Trophoblast cell (in vitro differentiated cells and primary cell): ENCODE data around the gene SHROOM3.

Experiments used
- DNase-seq, 2 donors: peaks; one replicate each; pipeline ENCODE4 v3.0.0-alpha.2; 2016
- H2AFZ ChIP-seq: 2 replicates; pipeline ENCODE4 v1.6.1; 2013; ENCODE audit warnings: low read length, moderate library complexity, mild to moderate bottlenecking; ENCODE audit not compliant: insufficient read depth, poor library complexity
- H2AK5ac ChIP-seq: 2 replicates; pipeline ENCODE4 v1.6.1; 2013; ENCODE audit warnings: mild to moderate bottlenecking, low read length
- H2BK120ac ChIP-seq: 2 replicates; pipeline ENCODE4 v1.6.1; 2013; ENCODE audit warnings: low read length, mild to moderate bottlenecking, moderate library complexity; ENCODE audit not compliant: insufficient read depth, poor library complexity
- H2BK12ac ChIP-seq: 2 replicates; pipeline ENCODE4 v1.6.1; 2013; ENCODE audit warnings: mild to moderate bottlenecking, low read length, moderate library complexity
- H2BK5ac ChIP-seq: 2 replicates; pipeline ENCODE4 v1.6.1; 2013; ENCODE audit warnings: low read length, low read depth, moderate library complexity, mild to moderate bottlenecking; ENCODE audit not compliant: poor library complexity
- H3K14ac ChIP-seq: 2 replicates; pipeline ENCODE4 v1.6.1; 2013; ENCODE audit warnings: mild to moderate bottlenecking, low read length
- H3K18ac ChIP-seq: 2 replicates; pipeline ENCODE4 v1.6.1; 2013; ENCODE audit warnings: mild to moderate bottlenecking, low read length
- H3K23ac ChIP-seq: 2 replicates; pipeline ENCODE4 v1.6.1; 2013; ENCODE audit warnings: low read length
- H3K27ac ChIP-seq: 2 replicates; pipeline ENCODE4 v1.5.1; 2013; ENCODE audit warnings: low read depth, mild to moderate bottlenecking, inconsistent platforms, low read length, moderate library complexity
- H3K27me3 ChIP-seq: 2 replicates; pipeline ENCODE4 v1.6.1; 2013; ENCODE audit warnings: inconsistent platforms, mild to moderate bottlenecking, low read length, moderate library complexity; ENCODE audit not compliant: insufficient read depth
- H3K36me3 ChIP-seq, 2 experiments: 1 replicate in 1 of 2; 2 replicates in 1 of 2; pipeline ENCODE4 v1.6.1; 2013; ENCODE audit warnings: low read length in 2 of 2, mild to moderate bottlenecking in 2 of 2, moderate library complexity in 1 of 2; ENCODE audit not compliant: insufficient read depth in 2 of 2, control insufficient read depth in 1 of 2
- H3K4ac ChIP-seq: 2 replicates; pipeline ENCODE4 v1.6.1; 2013; ENCODE audit warnings: low read depth, mild to moderate bottlenecking, low read length, moderate library complexity
- H3K4me1 ChIP-seq, 2 experiments: 1 replicate in 1 of 2; 2 replicates in 1 of 2; pipeline ENCODE4 v1.6.1; 2013; ENCODE audit warnings: low read length in 2 of 2, mild to moderate bottlenecking in 2 of 2, moderate library complexity in 1 of 2; ENCODE audit not compliant: insufficient read depth in 2 of 2, control insufficient read depth in 1 of 2
- H3K4me2 ChIP-seq: 2 replicates; pipeline ENCODE4 v1.6.1; 2013; ENCODE audit warnings: inconsistent platforms, mild to moderate bottlenecking, low read length, moderate library complexity
- H3K4me3 ChIP-seq: 2 replicates; pipeline ENCODE4 v1.5.1; 2013; ENCODE audit warnings: mild to moderate bottlenecking, low read depth, low read length, inconsistent platforms
- H3K79me1 ChIP-seq: one replicate; pipeline ENCODE4 v1.6.1; 2013; ENCODE audit warnings: low read length
- H3K79me2 ChIP-seq: 2 replicates; pipeline ENCODE4 v1.6.1; 2013; ENCODE audit warnings: low read length, mild to moderate bottlenecking; ENCODE audit not compliant: control insufficient read depth, insufficient read depth, poor library complexity
- H3K9ac ChIP-seq: 2 replicates; pipeline ENCODE4 v1.6.1; 2013; ENCODE audit warnings: mild to moderate bottlenecking, low read length
- H3K9me3 ChIP-seq: 2 replicates; pipeline ENCODE4 v1.6.1; 2013; ENCODE audit warnings: low read depth, mild to moderate bottlenecking, control low read depth, inconsistent platforms, low read length; ENCODE audit not compliant: insufficient read depth
- H4K12ac ChIP-seq: 2 replicates; pipeline ENCODE4 v1.6.1; 2013; ENCODE audit warnings: low read depth, mild to moderate bottlenecking, low read length, moderate library complexity
- H4K8ac ChIP-seq: 2 replicates; pipeline ENCODE4 v1.6.1; 2013; ENCODE audit warnings: low read depth, mild to moderate bottlenecking, low read length, moderate library complexity
- H4K91ac ChIP-seq: one replicate; pipeline ENCODE4 v1.6.1; 2013; ENCODE audit warnings: low read depth, mild to moderate bottlenecking, low read length, moderate library complexity
- WGBS: extraction: QIAGEN DNeasy Blood & Tissue Kit; methylation state at CpG from one replicate; pipeline ENCODE4 v1.1.7; 2013; ENCODE audit warnings: missing lambda C conversion rate; ENCODE audit not compliant: insufficient read length, insufficient coverage; ENCODE audit errors: extremely low coverage; 5-methylcytosine and 5-hydroxymethylcytosine counted together

Gene SHROOM3

DNA sequence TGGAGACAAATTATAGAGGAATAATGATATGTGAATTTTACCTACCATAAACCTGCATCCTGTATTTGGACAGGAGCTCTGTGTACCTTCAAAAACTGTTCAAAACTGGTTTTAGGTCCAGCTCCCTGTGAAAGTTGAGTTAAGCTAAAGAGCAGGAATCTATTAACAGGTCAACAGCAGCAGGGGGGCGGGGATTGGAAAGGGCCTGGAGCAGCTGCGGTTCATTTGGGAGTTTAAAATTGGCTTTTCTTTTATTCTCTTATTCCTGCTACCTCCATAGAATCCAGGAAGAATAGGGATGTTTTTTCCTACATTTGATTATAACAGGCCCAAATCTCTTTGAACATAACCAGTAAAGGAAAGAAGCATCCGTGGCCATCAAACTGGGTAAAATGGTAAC lies 23.8 kb downstream of the SHROOM3 start:
- Histone ChIP-seq H2BK5ac (peak overlapping the region; percentile 76), H3K18ac (no peak overlapping the region), H3K9ac (no peak overlapping the region), H3K4me1 (peaks cover 0 to 11% of the 10 kb centered on the region in 2 experiments), H3K27me3 (no peaks in the 10 kb centered on the region), H2AFZ (no peak overlapping the region), H2BK12ac (peak overlapping the region; percentile 88), H3K14ac (no peak overlapping the region), H3K4me2 (peak overlapping the region; percentile 47), H3K4ac (peak overlapping the region; percentile 49), H3K79me2 (peaks cover 6% of the 10 kb centered on the region), H3K4me3 (no peak overlapping the region), H2AK5ac (no peak overlapping the region), H4K8ac (no peak overlapping the region), H3K79me1 (peaks cover 20% of the 10 kb centered on the region), H3K9me3 (peaks cover 4% of the 10 kb centered on the region), H4K91ac (peak overlapping the region; percentile 48), H3K27ac (peak overlapping the region; percentile 98), H3K36me3 (peaks cover 3 to 4% of the 10 kb centered on the region in 2 experiments), H2BK120ac (peak overlapping the region; percentile 86), H4K12ac (no peak overlapping the region), H3K23ac (no peak overlapping the region)
- DNase-seq, result no peak
- no CpG with 5 or more reads among the region's 3 CpGs for WGBS

GRCh38 chr4:76459291-76459723 lies 24.3 kb downstream of the SHROOM3 start:
- Histone ChIP-seq H4K8ac (peak overlapping the region; percentile 44), H2AK5ac (no peak overlapping the region), H3K4me3 (no peak overlapping the region), H2BK120ac (peak overlapping the region; percentile 95), H4K91ac (peak overlapping the region; percentile 77), H3K14ac (peak overlapping the region; percentile 65), H3K4me1 (peaks cover 0 to 11% of the 10 kb centered on the region in 2 experiments), H2AFZ (no peak overlapping the region), H3K18ac (peak overlapping the region; percentile 42), H4K12ac (peak overlapping the region; percentile 19), H3K27me3 (no peaks in the 10 kb centered on the region), H2BK12ac (peak overlapping the region; percentile 48), H2BK5ac (peak overlapping the region; percentile 96), H3K27ac (peak overlapping the region; percentile 98), H3K4me2 (peak overlapping the region; percentile 9), H3K9ac (no peak overlapping the region), H3K79me2 (peaks cover 6% of the 10 kb centered on the region), H3K36me3 (peaks cover 3 to 6% of the 10 kb centered on the region in 2 experiments), H3K4ac (peak overlapping the region; percentile 57), H3K79me1 (peaks cover 20% of the 10 kb centered on the region), H3K9me3 (peaks cover 6% of the 10 kb centered on the region), H3K23ac (no peak overlapping the region)
- no CpG with 5 or more reads among the region's 11 CpGs for WGBS
- peak; percentile 73 to 95 for DNase-seq

GRCh38 chr4:76463568-76463967 lies 28.5 kb downstream of the SHROOM3 start:
- H3K27me3 ChIP-seq, result no peaks in the 10 kb centered on the region
- H3K9ac ChIP-seq, result no peak overlapping the region
- no peak overlapping the region for H3K27ac ChIP-seq
- no peak overlapping the region for H3K23ac ChIP-seq
- H3K4me2 ChIP-seq, result no peak overlapping the region
- no peak overlapping the region for H2AFZ ChIP-seq
- H3K79me2 ChIP-seq, result peaks cover 5% of the 10 kb centered on the region
- no peak overlapping the region for H3K14ac ChIP-seq
- peaks cover 12% of the 10 kb centered on the region for H3K79me1 ChIP-seq
- H2BK12ac ChIP-seq, result no peak overlapping the region
- no peak overlapping the region for H2AK5ac ChIP-seq
- peaks cover 3 to 6% of the 10 kb centered on the region in 2 experiments for H3K36me3 ChIP-seq
- H3K4me1 ChIP-seq, result peaks cover 0 to 8% of the 10 kb centered on the region in 2 experiments
- no peak overlapping the region for H3K18ac ChIP-seq
- H2BK120ac ChIP-seq, result no peak overlapping the region
- peaks cover 6% of the 10 kb centered on the region for H3K9me3 ChIP-seq
- DNase-seq, result no peak
- no peak overlapping the region for H4K91ac ChIP-seq
- WGBS, result no CpG with 5 or more reads among the region's 2 CpGs
- H4K12ac ChIP-seq, result no peak overlapping the region
- no peak overlapping the region for H2BK5ac ChIP-seq
- peak overlapping the region; percentile 21 for H3K4ac ChIP-seq
- no peak overlapping the region for H4K8ac ChIP-seq
- no peak overlapping the region for H3K4me3 ChIP-seq

- Histone ChIP-seq H4K91ac (no peak overlapping the region), H3K14ac (no peak overlapping the region), H3K4me3 (no peak overlapping the region), H2AK5ac (no peak overlapping the region), H3K79me1 (no peaks in the 10 kb centered on the region), H3K9ac (no peak overlapping the region), H3K4me2 (no peak overlapping the region), H3K23ac (no peak overlapping the region), H3K27ac (no peak overlapping the region), H2BK5ac (no peak overlapping the region), H3K4me1 (no peaks in the 10 kb centered on the region), H2BK12ac (no peak overlapping the region), H3K4ac (no peak overlapping the region), H3K18ac (no peak overlapping the region), H2BK120ac (no peak overlapping the region), H4K8ac (no peak overlapping the region), H3K79me2 (peaks cover 2% of the 10 kb centered on the region), H4K12ac (no peak overlapping the region), H2AFZ (no peak overlapping the region), H3K27me3 (no peaks in the 10 kb centered on the region), H3K9me3 (no peaks in the 10 kb centered on the region), H3K36me3 (no peaks in the 10 kb centered on the region)
- no peak for DNase-seq
Observed at GRCh38 chr4:76470064-76470463, 35.0 kb downstream of the SHROOM3 start.
